IPS-18c (cell line): Measurements from ENCODE around the gene TMPO.
"Not testable (repeated sequence)": the region's sequence is repeated elsewhere in the genome, so short reads cannot be mapped to it uniquely, and the experiment has no call there.

Experiments used
- H3K4me3 ChIP-seq: 2 replicates; pipeline ENCODE4 v1.7.0; 2013; ENCODE audit warnings: low read depth, mild to moderate bottlenecking, low read length, moderate library complexity; ENCODE audit not compliant: insufficient read depth
- H3K9me3 ChIP-seq: one replicate; pipeline ENCODE4 v1.6.1; 2013; ENCODE audit warnings: mild to moderate bottlenecking, low read length, moderate library complexity; ENCODE audit not compliant: control insufficient read depth, insufficient read depth

The TMPO gene

GRCh38 chr12:98501266-98501629 is 14.1 kb upstream of the TMPO start:
- not testable (repeated sequence) for H3K9me3 ChIP-seq, H3K4me3 ChIP-seq

- peak overlapping the region; percentile 69 for H3K4me3 ChIP-seq
- peaks cover 2% of the 10 kb centered on the region for H3K9me3 ChIP-seq
Measured at GRCh38 chr12:98503342-98503591, 12.1 kb upstream of the TMPO start.

- Histone ChIP-seq H3K9me3 (peaks cover 2% of the 10 kb centered on the region), H3K4me3 (peak overlapping the region; percentile 69)
Measured at GRCh38 chr12:98503592-98504367, 11.6 kb upstream of the TMPO start.

GRCh38 chr12:98504368-98504617 is 11.1 kb upstream of the TMPO start:
- Histone ChIP-seq H3K4me3 (peak overlapping the region; percentile 69), H3K9me3 (peaks cover 2% of the 10 kb centered on the region)

GRCh38 chr12:98509063-98509462 is 6.3 kb upstream of the TMPO start:
- Histone ChIP-seq H3K9me3 (peaks cover 2% of the 10 kb centered on the region), H3K4me3 (no peak overlapping the region)

- H3K9me3 ChIP-seq, H3K4me3 ChIP-seq: not testable (repeated sequence)
Measured at GRCh38 chr12:98511806-98512205, 3.6 kb upstream of the TMPO start.

- no peaks in the 10 kb centered on the region for H3K9me3 ChIP-seq
- peak overlapping the region; percentile 42 for H3K4me3 ChIP-seq
Measured at GRCh38 chr12:98513379-98514322, 1.7 kb upstream of the TMPO start.

GRCh38 chr12:98514982-98515286 is 456 bp upstream of the TMPO start:
- Histone ChIP-seq H3K9me3 (no peaks in the 10 kb centered on the region), H3K4me3 (peak overlapping the region; percentile 98)

- H3K9me3 ChIP-seq = no peaks in the 10 kb centered on the region
- peak overlapping the region; percentile 98 for H3K4me3 ChIP-seq
Measured at GRCh38 chr12:98516111-98516873, 902 bp downstream of the TMPO start.

GRCh38 chr12:98519257-98519907 is 4.0 kb downstream of the TMPO start:
- no peaks in the 10 kb centered on the region for H3K9me3 ChIP-seq
- H3K4me3 ChIP-seq = no peak overlapping the region

GRCh38 chr12:98530068-98530467 is 14.7 kb downstream of the TMPO start:
- Histone ChIP-seq H3K4me3 (no peak overlapping the region), H3K9me3 (no peaks in the 10 kb centered on the region)

GRCh38 chr12:98532687-98533304 is 17.4 kb downstream of the TMPO start:
- H3K4me3 ChIP-seq = no peak overlapping the region
- no peaks in the 10 kb centered on the region for H3K9me3 ChIP-seq

- no peaks in the 10 kb centered on the region for H3K9me3 ChIP-seq
- no peak overlapping the region for H3K4me3 ChIP-seq
Measured at GRCh38 chr12:98533723-98534251, 18.4 kb downstream of the TMPO start.

GRCh38 chr12:98538031-98538430 is 22.6 kb downstream of the TMPO start:
- no peak overlapping the region for H3K4me3 ChIP-seq
- H3K9me3 ChIP-seq = no peaks in the 10 kb centered on the region

- Histone ChIP-seq H3K4me3 (no peak overlapping the region), H3K9me3 (no peaks in the 10 kb centered on the region)
Measured at GRCh38 chr12:98543701-98544100, 28.3 kb downstream of the TMPO start.

GRCh38 chr12:98544751-98545150 is 29.4 kb downstream of the TMPO start:
- H3K9me3 ChIP-seq = no peaks in the 10 kb centered on the region
- H3K4me3 ChIP-seq = no peak overlapping the region
